GM12878 (cell line): Measurements from ENCODE around the gene CDC42BPA. TPM values are rescaled to one million over a fixed set of nuclear protein-coding genes. Genes with fewer than 3 reads are reported as not detected.

ENCODE experiments used
- ATAC-seq: fragments of 200-7000 bp; cut with Tn5 transposase; 3 replicates; pipeline ENCODE4 v1.9.1; 2020; ENCODE audit warnings: mild to moderate bottlenecking, moderate library complexity
- BruUV-seq: library from RNA; stranded (reverse); fragments of 400-500 nt; replicated peaks from 2 replicates; lab custom pipeline; 2021; lab: Mats Ljungman, UMichigan
- CTCF ChIA-PET: fragments of 300-600 bp; sonication (Branson Sonifier 250); formaldehyde crosslinking; extraction: SDS; loops from one replicate; lab custom pipeline; 2021; ENCODE audit warnings: inconsistent platforms; lab: Yijun Ruan, JAX
- POLR2A ChIA-PET: fragments of 350-600 bp; formaldehyde crosslinking; extraction: SDS; loops from one replicate; lab custom pipeline; 2021; ENCODE audit warnings: inconsistent platforms; lab: Charles Lee
- RAD21 ChIA-PET: fragments of 300-600 bp; sonication (Branson Sonifier 250); formaldehyde crosslinking; loops from one replicate; lab custom pipeline; 2023; ENCODE audit warnings: antibody characterized with exemption; ENCODE audit not compliant: unreplicated experiment; lab: Charles Lee
- SMC1A ChIA-PET: fragments of 300-600 bp; sonication (Branson Sonifier 250); formaldehyde crosslinking; loops from one replicate; lab custom pipeline; 2023; ENCODE audit not compliant: unreplicated experiment, uncharacterized antibody; lab: Charles Lee
- DNase-seq: peaks from one replicate; pipeline ENCODE4 v3.0.0-alpha.2; 2011; ENCODE audit warnings: low read depth, low spot score
- FAIRE-seq: peaks from 3 replicates; lab custom pipeline; 2011; peaks lifted over from hg19 to GRCh38; lab: Jason Lieb, UNC
- H2AFZ ChIP-seq: 2 replicates; pipeline ENCODE4 v1.6.0; 2011; ENCODE audit warnings: low read depth, low read length, control low read depth; ENCODE audit not compliant: control insufficient read depth
- H3K27ac ChIP-seq: 2 replicates; pipeline ENCODE4 v1.5.1; 2011; ENCODE audit warnings: control low read depth; ENCODE audit not compliant: control insufficient read depth, insufficient read depth
- H3K27me3 ChIP-seq, 2 experiments: replicated peaks in 1 of 2; 2 replicates each; pipeline versions ENCODE4 v1.6.0 to v1.6.1; 2011; ENCODE audit warnings: low read length in 1 of 2; ENCODE audit not compliant: control insufficient read depth in 2 of 2, insufficient read depth in 2 of 2
- H3K36me3 ChIP-seq, 2 experiments: 2 replicates each; pipeline ENCODE4 v1.5.1; 2011; ENCODE audit warnings: low read length in 1 of 2; ENCODE audit not compliant: control insufficient read depth in 2 of 2, insufficient read depth in 2 of 2
- H3K4me1 ChIP-seq: 2 replicates; pipeline ENCODE4 v1.6.1; 2011; ENCODE audit warnings: mild to moderate bottlenecking, low read length, moderate library complexity, mixed read lengths; ENCODE audit not compliant: control insufficient read depth, insufficient read depth
- H3K4me2 ChIP-seq: 2 replicates; pipeline ENCODE4 v1.6.0; 2011; ENCODE audit warnings: control low read depth; ENCODE audit not compliant: control insufficient read depth, insufficient read depth
- H3K4me3 ChIP-seq: fragments of 200-600 bp; sonication (generic); 2 replicates; pipeline ENCODE4 v1.5.1; 2016
- H3K79me2 ChIP-seq: 2 replicates; pipeline ENCODE4 v1.6.0; 2011; ENCODE audit warnings: low read length; ENCODE audit not compliant: control insufficient read depth, insufficient read depth
- H3K9ac ChIP-seq: 2 replicates; pipeline ENCODE4 v1.8.0; 2011; ENCODE audit warnings: low read length, control low read depth, mixed read lengths; ENCODE audit not compliant: control insufficient read depth, insufficient read depth
- H3K9me3 ChIP-seq: replicated peaks from 3 replicates; pipeline ENCODE4 v1.5.1; 2011; ENCODE audit warnings: mild to moderate bottlenecking, low read length; ENCODE audit not compliant: control insufficient read depth, insufficient read depth
- H4K20me1 ChIP-seq: 2 replicates; pipeline ENCODE4 v1.6.0; 2011; ENCODE audit not compliant: control insufficient read depth, insufficient read depth
- BMI1 ChIP-seq: fragments of 450-650 bp; IDR thresholded peaks from 2 replicates; pipeline ENCODE4 v1.6.1; 2016; ENCODE audit warnings: mild to moderate bottlenecking, moderate library complexity, borderline replicate concordance
- CBX3 ChIP-seq: fragments of 200-600 bp; sonication (generic); IDR thresholded peaks from 2 replicates; pipeline ENCODE4 v1.6.1; 2016; ENCODE audit warnings: low read depth, borderline replicate concordance
- EP300 ChIP-seq, 2 experiments: fragments of 150-350 bp in 1 of 2; IDR thresholded peaks; 2 replicates each; pipeline ENCODE4 v1.6.1; 2011 to 2012; ENCODE audit warnings: low read depth in 2 of 2, low read length in 2 of 2, borderline replicate concordance in 1 of 2, improper control_type of control experiment in 1 of 2, inconsistent platforms in 1 of 2; ENCODE audit not compliant: control insufficient read depth in 1 of 2
- HDAC2 ChIP-seq: fragments of 200-600 bp; sonication (generic); IDR thresholded peaks from 2 replicates; pipeline ENCODE4 v1.6.1; 2017
- KAT2A ChIP-seq: conservative IDR thresholded peaks from 2 replicates; pipeline ENCODE4 v1.6.1; 2011; ENCODE audit warnings: low read depth, low read length; ENCODE audit not compliant: control insufficient read depth
- MEF2B ChIP-seq: fragments of 450-650 bp; IDR thresholded peaks from 2 replicates; pipeline ENCODE4 v1.6.1; 2018; ENCODE audit warnings: mild to moderate bottlenecking, moderate library complexity; ENCODE audit not compliant: partially characterized antibody, poor library complexity, severe bottlenecking
- RBBP5 ChIP-seq: fragments of 200-600 bp; sonication (generic); conservative IDR thresholded peaks from 2 replicates; pipeline ENCODE4 v1.6.1; 2016
- TBL1XR1 ChIP-seq: IDR thresholded peaks from 2 replicates; pipeline ENCODE4 v1.6.1; 2012; ENCODE audit warnings: low read depth, low read length, improper control_type of control experiment
- ZBED1 ChIP-seq: IDR thresholded peaks from 2 replicates; pipeline ENCODE4 v1.6.1; 2016; ENCODE audit warnings: borderline replicate concordance
- WGBS: methylation state at CpG from one replicate; pipeline ENCODE4 v1.1.6; 2016; ENCODE audit warnings: low lambda C conversion rate; ENCODE audit not compliant: insufficient replicate concordance, insufficient coverage; ENCODE audit errors: missing lambda C conversion rate; 5-methylcytosine and 5-hydroxymethylcytosine counted together
- in situ Hi-C: fragments of 300-500 bp; cut with MboI; formaldehyde crosslinking; loops from 9 replicates; pipeline ENCODE4 v1.14.3; 2018; ENCODE audit warnings: mixed read lengths
- intact Hi-C: fragments of 100-400 bp; cut with micrococcal nuclease; formaldehyde crosslinking; loops from one replicate; pipeline ENCODE4 v1.14.2; 2022; ENCODE audit not compliant: unreplicated experiment
- polyA plus RNA-seq, 11 experiments: library from polyadenylated mRNA; depleted of rRNA in 4 of 11; unstranded in 6 of 11; stranded (reverse) in 5 of 11; fragments of >200 nt; fragmentation: Nextera tagmentation in 4 of 11; fragmentation: Illumina TruSeq in 1 of 11; extraction: Ambion mirVana in 4 of 11; extraction: Trizol in 1 of 11; gene quantifications; 1 replicate in 1 of 11; 2 replicates in 10 of 11; pipeline versions ENCODE4 v1.2.1 to v1.2.3, GENCODE V29; 2011 to 2016; ENCODE audit warnings: inconsistent platforms in 2 of 11, missing spikeins in 2 of 11, low read depth in 1 of 11
- total RNA-seq, 4 experiments: library from RNA; depleted of rRNA in 3 of 4; stranded (reverse); fragments of >200 nt in 3 of 4; fragmentation: Illumina TruSeq in 1 of 4; extraction: Trizol in 1 of 4; gene quantifications; 2 replicates each; pipeline versions ENCODE4 v1.2.1 to v1.2.3, GENCODE V29; 2013 to 2021
- TF ChIP-seq, protein P1 (sequence below): IDR thresholded peaks from 2 replicates; pipeline ENCODE4 v1.6.1; 2011; ENCODE audit warnings: low read depth, low read length, improper control_type of control experiment, borderline replicate concordance
- TF ChIP-seq, protein P2 (sequence below): IDR thresholded peaks from 2 replicates; pipeline ENCODE4 v1.6.1; 2011; ENCODE audit warnings: mild to moderate bottlenecking, low read depth, low read length, moderate library complexity; ENCODE audit not compliant: insufficient replicate concordance
- TF ChIP-seq, protein P3 (sequence below): fragments of 450-650 bp; formaldehyde crosslinking; IDR thresholded peaks from 2 replicates; pipeline ENCODE4 v1.4.0; 2020; ENCODE audit warnings: mild to moderate bottlenecking, moderate library complexity
- TF ChIP-seq, protein P4 (sequence below): IDR thresholded peaks from 2 replicates; pipeline ENCODE4 v1.6.1; 2012; ENCODE audit warnings: low read depth, low read length, improper control_type of control experiment

Gene CDC42BPA
- total and polyA plus RNA-seq, 10 of the 15 experiments (the other 5 are each of a cell fraction or from before 2014, with no cell fraction given), result 0.02 to 0.52 (median 0.10) TPM

DNA sequence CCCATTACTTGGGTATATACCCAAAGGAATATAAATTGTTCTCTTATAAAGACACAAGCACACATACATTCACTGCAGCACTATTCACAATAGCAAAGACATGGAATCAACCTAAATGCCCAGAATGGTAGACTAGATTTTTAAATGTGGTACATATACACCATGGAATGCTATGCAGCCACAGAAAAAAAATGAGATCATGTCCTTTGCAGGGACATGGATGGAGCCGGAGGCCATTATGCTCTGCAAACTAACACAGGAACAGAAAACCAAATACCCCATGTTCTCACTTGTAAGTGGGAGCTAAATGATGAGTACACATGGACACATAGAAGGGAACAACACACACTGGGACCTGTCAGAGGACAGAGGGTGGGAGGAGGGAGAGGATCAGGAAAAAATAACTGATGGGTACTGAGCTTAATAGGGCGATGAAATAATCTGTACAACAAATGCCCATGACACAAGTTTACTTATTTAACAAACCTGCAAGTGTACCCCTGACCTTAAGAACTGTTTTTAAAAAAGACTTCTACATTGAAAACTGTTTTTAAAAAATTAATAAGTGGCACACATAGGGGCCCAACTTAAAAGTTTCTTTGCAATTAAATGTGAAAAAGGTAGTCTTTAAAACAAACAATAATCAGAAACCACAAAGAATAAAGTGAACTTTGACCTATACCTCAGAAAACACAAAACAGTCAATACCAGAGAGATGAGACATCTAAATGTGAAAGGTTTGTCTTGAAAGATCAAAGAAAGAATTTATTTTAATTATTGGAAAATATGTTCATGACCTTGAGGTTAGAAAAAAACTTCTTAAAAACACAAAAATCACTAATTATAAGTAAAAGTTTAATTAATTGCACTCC is 75.2 kb downstream of the CDC42BPA start:
- FAIRE-seq (no peak), ATAC-seq (no peak), DNase-seq (no peak)
- Histone ChIP-seq H3K79me2 (no peaks in the 10 kb centered on the region), H3K4me2 (no peak overlapping the region), H3K9me3 (no peaks in the 10 kb centered on the region), H2AFZ (no peak overlapping the region), H3K9ac (no peak overlapping the region), H3K4me1 (no peaks in the 10 kb centered on the region), H3K36me3 (no peaks in the 10 kb centered on the region), H3K27me3 (no peaks in the 10 kb centered on the region), H3K4me3 (no peak overlapping the region), H3K27ac (no peak overlapping the region), H4K20me1 (no peaks in the 10 kb centered on the region)
- intact Hi-C loops, result no loop called here
- ChIA-PET POLR2A (no interaction called here), SMC1A (no interaction called here), CTCF (interaction anchor here (1.5 kb wide), 1 partner anchor 10 kb away, joined by 3 read pairs; no protein-coding TSS in a partner anchor), RAD21 (no interaction called here)
- WGBS, result 0% methylated on average over 2 of the region's 2 CpGs
- in situ Hi-C loops, result no loop called here
- no TSS peak for BruUV-seq
- TF ChIP-seq KAT2A, result no peak
- TF ChIP-seq, protein P1, sequence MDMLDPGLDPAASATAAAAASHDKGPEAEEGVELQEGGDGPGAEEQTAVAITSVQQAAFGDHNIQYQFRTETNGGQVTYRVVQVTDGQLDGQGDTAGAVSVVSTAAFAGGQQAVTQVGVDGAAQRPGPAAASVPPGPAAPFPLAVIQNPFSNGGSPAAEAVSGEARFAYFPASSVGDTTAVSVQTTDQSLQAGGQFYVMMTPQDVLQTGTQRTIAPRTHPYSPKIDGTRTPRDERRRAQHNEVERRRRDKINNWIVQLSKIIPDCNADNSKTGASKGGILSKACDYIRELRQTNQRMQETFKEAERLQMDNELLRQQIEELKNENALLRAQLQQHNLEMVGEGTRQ, result no peak
- no peak for TF ChIP-seq MEF2B
- TF ChIP-seq CBX3, result no peak
- TF ChIP-seq, protein P2, sequence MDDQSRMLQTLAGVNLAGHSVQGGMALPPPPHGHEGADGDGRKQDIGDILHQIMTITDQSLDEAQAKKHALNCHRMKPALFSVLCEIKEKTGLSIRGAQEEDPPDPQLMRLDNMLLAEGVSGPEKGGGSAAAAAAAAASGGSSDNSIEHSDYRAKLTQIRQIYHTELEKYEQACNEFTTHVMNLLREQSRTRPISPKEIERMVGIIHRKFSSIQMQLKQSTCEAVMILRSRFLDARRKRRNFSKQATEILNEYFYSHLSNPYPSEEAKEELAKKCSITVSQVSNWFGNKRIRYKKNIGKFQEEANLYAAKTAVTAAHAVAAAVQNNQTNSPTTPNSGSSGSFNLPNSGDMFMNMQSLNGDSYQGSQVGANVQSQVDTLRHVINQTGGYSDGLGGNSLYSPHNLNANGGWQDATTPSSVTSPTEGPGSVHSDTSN, result no peak
- TF ChIP-seq, protein P3, sequence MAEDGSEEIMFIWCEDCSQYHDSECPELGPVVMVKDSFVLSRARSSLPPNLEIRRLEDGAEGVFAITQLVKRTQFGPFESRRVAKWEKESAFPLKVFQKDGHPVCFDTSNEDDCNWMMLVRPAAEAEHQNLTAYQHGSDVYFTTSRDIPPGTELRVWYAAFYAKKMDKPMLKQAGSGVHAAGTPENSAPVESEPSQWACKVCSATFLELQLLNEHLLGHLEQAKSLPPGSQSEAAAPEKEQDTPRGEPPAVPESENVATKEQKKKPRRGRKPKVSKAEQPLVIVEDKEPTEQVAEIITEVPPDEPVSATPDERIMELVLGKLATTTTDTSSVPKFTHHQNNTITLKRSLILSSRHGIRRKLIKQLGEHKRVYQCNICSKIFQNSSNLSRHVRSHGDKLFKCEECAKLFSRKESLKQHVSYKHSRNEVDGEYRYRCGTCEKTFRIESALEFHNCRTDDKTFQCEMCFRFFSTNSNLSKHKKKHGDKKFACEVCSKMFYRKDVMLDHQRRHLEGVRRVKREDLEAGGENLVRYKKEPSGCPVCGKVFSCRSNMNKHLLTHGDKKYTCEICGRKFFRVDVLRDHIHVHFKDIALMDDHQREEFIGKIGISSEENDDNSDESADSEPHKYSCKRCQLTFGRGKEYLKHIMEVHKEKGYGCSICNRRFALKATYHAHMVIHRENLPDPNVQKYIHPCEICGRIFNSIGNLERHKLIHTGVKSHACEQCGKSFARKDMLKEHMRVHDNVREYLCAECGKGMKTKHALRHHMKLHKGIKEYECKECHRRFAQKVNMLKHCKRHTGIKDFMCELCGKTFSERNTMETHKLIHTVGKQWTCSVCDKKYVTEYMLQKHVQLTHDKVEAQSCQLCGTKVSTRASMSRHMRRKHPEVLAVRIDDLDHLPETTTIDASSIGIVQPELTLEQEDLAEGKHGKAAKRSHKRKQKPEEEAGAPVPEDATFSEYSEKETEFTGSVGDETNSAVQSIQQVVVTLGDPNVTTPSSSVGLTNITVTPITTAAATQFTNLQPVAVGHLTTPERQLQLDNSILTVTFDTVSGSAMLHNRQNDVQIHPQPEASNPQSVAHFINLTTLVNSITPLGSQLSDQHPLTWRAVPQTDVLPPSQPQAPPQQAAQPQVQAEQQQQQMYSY (CRISPR knock-in tag), result no peak
- TF ChIP-seq TBL1XR1, result no peak
- no peak for TF ChIP-seq EP300 (IDR thresholded peaks at IDR 0.05; ENCODE audit: borderline replicate concordance in 1 of 2, control insufficient read depth in 1 of 2, low read depth in 2 of 2, low read length in 2 of 2)
- TF ChIP-seq ZBED1, result no peak
- TF ChIP-seq, protein P4, sequence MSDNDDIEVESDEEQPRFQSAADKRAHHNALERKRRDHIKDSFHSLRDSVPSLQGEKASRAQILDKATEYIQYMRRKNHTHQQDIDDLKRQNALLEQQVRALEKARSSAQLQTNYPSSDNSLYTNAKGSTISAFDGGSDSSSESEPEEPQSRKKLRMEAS, result no peak
- TF ChIP-seq HDAC2, result no peak
- TF ChIP-seq BMI1, result no peak
- TF ChIP-seq RBBP5, result no peak
